GM06990 (cell line): ENCODE data around the gene GHRH.
A peak's percentile ranks its signal among the peaks of the same experiment; 100 is the strongest.

Experiments
- DNase-seq: peaks from one replicate; pipeline ENCODE4 v3.0.0-alpha.2; 2011; ENCODE audit not compliant: insufficient read length; ENCODE audit errors: extremely low read depth
- H3K27me3 ChIP-seq: replicated peaks from 2 replicates; pipeline ENCODE4 v1.6.0; 2011; ENCODE audit warnings: low read length; ENCODE audit not compliant: control insufficient read depth, insufficient read depth
- H3K36me3 ChIP-seq: 2 replicates; pipeline ENCODE4 v1.5.1; 2011; ENCODE audit warnings: low read length; ENCODE audit not compliant: control insufficient read depth, insufficient read depth
- H3K4me3 ChIP-seq: replicated peaks from 2 replicates; pipeline ENCODE4 v1.5.1; 2011; ENCODE audit warnings: low read depth, mild to moderate bottlenecking, control low read depth, low read length
- TF ChIP-seq, protein P1 (sequence below): IDR thresholded peaks from 2 replicates; pipeline ENCODE4 v1.5.1; 2011; ENCODE audit warnings: low read length, control low read depth, mild to moderate bottlenecking, inconsistent platforms; ENCODE audit not compliant: insufficient read depth, poor library complexity, severe bottlenecking

GHRH gene

DNA sequence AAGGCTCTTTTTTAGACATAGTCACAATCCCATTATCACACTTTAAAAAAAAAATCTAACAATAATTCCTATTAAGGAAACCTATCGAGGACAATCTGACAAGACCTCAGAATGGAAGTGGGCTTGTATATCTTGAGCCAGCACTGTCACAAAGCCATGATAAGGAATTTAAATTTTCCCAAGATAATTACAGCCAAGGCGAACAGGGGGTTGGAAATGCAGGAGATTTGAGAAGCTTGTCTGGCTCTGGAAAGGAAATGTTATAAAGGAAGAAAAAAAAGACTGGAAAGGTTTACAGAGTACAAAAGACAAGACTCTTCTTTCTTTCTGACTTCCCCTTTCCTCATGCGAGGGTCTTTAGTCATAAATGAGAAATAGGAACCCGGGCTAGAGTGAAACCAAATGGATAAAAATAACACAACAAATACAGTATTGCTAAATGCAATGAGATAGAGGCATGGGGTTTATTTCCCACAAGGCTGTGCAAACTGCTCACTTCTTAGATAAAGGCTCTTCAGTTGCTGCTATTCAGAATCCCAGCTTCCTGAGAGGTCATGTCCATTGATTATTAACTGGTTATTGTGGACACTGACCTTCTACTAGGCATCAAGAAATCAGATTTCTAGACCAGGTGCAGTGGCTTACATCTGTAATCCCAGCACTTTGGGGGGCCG, 13.4 kb upstream of the GHRH start:
- Histone ChIP-seq H3K36me3 (no peaks in the 10 kb centered on the region), H3K27me3 (no peaks in the 10 kb centered on the region), H3K4me3 (no peak overlapping the region)
- TF ChIP-seq, protein P1, sequence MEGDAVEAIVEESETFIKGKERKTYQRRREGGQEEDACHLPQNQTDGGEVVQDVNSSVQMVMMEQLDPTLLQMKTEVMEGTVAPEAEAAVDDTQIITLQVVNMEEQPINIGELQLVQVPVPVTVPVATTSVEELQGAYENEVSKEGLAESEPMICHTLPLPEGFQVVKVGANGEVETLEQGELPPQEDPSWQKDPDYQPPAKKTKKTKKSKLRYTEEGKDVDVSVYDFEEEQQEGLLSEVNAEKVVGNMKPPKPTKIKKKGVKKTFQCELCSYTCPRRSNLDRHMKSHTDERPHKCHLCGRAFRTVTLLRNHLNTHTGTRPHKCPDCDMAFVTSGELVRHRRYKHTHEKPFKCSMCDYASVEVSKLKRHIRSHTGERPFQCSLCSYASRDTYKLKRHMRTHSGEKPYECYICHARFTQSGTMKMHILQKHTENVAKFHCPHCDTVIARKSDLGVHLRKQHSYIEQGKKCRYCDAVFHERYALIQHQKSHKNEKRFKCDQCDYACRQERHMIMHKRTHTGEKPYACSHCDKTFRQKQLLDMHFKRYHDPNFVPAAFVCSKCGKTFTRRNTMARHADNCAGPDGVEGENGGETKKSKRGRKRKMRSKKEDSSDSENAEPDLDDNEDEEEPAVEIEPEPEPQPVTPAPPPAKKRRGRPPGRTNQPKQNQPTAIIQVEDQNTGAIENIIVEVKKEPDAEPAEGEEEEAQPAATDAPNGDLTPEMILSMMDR = no peak
- DNase-seq = peak; percentile 42

- DNase-seq = no peak
- no peaks in the 10 kb centered on the region for H3K27me3 ChIP-seq
- TF ChIP-seq, protein P1 = no peak
Measured at GRCh38 chr20:37273988-37274387, 12.4 kb upstream of the GHRH start.

GRCh38 chr20:37271421-37271768, 9.8 kb upstream of the GHRH start:
- no peak overlapping the region for H3K4me3 ChIP-seq
- DNase-seq = no peak
- H3K27me3 ChIP-seq = no peaks in the 10 kb centered on the region
- TF ChIP-seq, protein P1 = no peak
- H3K36me3 ChIP-seq = no peaks in the 10 kb centered on the region

More at GRCh38 chr20:37273988-37274387, 12.4 kb upstream of the GHRH start:
- Histone ChIP-seq H3K4me3 (no peak overlapping the region), H3K36me3 (no peaks in the 10 kb centered on the region)

DNA sequence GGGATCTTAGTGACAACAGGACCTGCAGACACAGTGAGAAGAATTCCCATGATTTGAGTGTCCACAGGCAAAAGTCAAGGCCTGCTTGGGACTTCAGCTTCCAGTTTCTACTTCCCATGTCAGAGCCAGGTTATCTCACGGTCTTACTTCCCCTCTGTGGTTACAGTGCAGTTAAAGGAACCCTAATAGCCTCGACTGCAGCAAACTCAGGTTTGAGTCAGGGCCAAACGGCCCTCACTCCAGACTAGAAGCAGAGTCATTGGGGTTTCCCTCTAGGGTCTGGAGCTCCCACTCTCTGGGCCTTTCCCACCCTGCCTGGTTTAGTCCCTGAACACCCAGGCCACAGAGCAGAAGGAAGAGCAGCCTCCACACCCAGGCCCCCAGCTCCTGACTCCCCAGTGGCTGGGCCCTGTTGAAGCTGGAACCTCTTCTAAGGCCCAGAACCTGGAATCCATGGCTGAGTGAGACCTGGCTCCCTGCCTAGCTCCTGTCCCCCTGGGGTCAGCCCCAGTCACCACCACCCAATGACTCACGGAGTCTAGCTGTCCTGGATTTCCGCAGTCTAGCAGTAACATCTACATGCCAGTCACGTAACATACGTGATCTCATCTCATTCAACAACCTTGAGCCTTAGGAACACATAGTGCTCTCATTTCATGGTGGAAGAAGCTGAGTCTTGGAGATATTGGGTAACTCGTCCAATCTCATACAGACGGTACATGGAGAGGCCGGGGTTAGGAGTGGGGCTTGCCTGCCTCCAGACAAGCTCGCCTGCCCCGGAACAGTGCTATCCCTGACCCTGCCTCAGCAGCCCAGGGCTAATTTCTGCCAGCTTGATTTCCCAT, 9.2 kb upstream of the GHRH start:
- DNase-seq = peak; percentile 72
- TF ChIP-seq, protein P1 = no peak
- no peak overlapping the region for H3K4me3 ChIP-seq
- no peaks in the 10 kb centered on the region for H3K27me3 ChIP-seq
- no peaks in the 10 kb centered on the region for H3K36me3 ChIP-seq

GRCh38 chr20:37267667-37268313, 6.2 kb upstream of the GHRH start:
- H3K36me3 ChIP-seq = no peaks in the 10 kb centered on the region
- TF ChIP-seq, protein P1 = no peak
- H3K27me3 ChIP-seq = no peaks in the 10 kb centered on the region
- H3K4me3 ChIP-seq = no peak overlapping the region
- DNase-seq = no peak
